GM18519 (cell line): ENCODE measurements around the gene PADI6.

ENCODE experiments used
- ATAC-seq: cut with Tn5 transposase; IDR thresholded peaks from one replicate; pipeline ENCODE4 v1.9.1; 2021; ENCODE audit warnings: mild to moderate bottlenecking, moderate library complexity; ENCODE audit not compliant: unreplicated experiment, low FRiP score

PADI6 gene

DNA sequence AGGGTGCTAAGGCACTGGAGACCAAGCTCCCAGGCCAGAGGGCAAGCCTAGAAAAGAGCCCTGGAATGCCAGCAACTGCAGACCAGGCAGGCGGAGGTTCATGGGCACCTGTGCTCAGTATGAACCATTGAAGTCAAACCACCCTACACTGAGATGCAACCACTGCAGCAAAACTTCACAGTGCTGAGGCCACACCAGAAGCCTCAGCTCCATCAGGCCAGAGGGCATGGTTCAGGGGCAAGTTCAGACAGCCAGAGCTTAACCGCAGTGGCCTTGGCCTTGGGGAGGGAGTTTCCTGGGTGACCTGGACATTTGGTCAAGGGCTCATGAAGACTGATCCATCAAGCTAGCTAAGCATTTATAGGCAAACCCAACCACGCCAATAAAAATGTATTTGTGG is 60.4 kb downstream of the PADI6 start:
- no peak for ATAC-seq

- no peak for ATAC-seq
Measured at GRCh38 chr1:17433261-17433660, 61.3 kb downstream of the PADI6 start.

DNA sequence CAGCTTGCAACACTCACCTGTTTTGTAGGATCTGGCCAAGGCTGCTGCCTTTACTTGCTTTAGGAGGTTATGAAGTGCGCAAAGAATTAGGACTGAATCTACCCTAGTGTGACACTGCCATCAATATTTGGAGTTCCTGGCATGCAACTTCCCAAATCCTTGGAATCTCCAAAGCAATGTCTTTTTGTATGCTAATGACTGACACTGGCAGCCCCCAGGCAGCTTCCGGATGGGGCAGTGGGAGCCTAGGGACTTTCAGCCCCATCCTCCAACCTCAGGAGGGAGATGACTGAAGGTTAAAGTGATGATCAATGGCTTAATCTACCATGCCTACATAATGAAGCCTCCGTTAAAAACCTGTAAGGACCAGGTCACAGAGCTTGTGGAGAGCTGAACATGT is 62.0 kb downstream of the PADI6 start:
- no peak for ATAC-seq

- no peak for ATAC-seq
Measured at GRCh38 chr1:17434601-17435000, 62.6 kb downstream of the PADI6 start.

DNA sequence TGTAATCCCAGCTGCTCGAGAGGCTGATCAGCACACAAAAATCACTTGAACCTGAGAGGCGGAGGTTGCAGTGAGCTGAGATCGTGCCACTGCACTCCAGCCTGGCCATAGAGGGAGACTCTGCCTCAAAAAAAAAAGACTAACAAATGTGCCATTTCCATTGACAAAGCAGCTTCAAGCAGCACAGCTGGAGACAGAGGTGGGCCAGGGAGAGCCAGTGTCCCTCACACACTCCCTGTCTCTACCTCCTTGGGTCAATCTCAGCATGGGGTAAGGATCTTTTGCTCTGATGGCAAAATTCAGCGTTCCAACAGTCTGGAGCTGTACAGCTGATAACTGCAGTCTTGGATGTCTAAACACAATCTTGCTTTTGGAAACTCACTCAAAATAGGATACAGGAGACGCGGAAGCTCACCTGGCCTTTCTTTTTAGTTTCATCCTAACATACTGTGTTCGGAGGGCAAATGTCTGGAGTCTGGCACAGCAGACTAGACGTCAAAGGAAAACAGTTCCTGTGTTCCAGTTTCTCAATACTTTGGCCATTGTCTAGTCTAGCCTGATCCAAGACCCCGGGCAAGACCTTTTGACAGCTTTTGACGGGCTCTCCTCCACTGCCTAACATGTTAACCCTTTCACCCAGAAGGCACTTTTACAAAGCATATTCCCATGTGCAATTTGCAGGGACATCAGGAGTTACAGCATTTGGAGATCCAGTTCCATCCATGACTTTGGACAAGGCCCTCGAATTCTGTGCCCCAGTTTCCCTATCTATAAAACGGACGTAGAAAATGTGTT is 64.6 kb downstream of the PADI6 start:
- no peak for ATAC-seq

GRCh38 chr1:17437260-17437579 is 65.2 kb downstream of the PADI6 start:
- ATAC-seq: no peak

DNA sequence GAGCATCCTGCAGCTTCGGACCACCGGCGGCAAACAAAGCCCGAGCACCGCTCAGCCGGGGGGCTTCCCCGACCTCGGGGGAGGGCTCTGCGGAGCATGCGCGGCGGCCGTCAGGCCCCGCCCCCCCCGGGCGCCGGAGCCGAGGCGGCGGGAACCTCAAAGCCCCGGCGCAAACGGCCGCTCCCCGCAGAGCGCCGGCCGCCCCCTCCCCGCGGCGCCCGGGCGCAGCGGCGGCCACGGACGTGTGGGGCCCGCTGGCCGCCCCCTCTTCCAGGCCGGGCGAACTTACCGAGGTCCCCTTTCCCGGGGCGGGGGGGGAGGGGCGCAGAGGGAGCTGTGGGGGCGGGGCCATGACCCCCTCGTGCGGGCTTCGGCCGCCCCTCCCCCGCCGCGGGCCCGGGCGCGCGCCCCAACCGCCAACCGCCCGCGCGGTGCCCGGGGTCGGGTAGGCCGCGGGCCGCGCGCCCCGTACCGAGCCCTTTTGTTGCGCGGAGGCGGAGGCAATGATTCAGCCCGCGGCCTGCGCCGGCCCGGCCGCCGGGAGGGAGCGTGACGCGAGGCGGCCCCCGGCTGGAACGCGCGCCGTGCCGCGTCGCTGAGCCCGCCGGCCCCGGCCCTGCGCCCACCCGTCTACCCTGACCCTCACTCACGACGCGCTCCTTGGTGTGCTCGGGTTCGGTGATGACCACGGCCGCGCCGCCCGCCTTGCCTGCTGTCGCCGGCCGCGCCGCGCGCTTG is 65.8 kb downstream of the PADI6 start:
- ATAC-seq: no peak

DNA sequence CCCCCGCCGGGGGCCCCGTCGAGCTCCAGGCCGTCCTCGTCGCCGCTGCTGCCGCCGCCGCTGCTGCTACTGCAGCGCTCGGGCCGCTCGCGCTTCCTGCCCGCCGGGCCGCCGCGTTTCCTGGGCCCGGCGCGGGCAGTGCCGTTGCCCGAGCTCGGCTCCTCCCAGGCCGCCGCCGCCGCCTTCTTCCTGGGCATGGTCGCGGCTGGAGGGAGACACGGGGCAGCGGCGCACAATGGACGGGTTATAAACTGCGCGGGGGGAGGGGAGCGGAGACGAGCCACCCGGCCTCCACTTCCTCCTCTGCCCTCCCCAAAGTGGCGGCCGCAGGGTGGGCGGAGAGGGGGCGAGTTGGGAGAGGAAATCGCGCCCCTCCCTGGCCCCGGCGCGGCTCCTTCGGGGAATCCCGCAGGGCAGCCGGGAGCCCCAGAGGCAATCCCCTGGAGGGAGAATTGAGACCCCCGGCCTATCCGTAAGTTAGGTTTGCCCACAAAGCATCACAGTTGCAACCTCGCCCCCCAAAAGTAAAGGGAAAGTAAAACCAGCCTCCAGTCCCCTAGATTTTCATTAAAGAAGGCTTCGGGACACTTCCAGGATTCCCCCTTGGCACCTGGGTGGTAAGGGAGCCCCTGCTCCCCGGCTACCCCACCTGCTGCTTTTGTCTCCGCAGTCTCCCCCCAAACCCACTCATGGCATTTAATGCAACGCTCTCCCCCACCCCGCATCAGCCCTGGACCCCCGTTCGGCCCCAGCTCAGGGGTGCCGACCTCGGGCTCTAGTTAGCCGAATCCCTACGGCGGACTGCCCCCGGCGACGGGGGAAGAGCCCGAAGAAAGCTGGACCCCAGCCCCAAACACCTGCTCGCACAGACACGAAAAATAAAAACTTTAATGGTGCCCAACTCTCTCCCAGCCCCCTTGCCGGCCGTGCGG is 66.6 kb downstream of the PADI6 start:
- ATAC-seq: no peak

DNA sequence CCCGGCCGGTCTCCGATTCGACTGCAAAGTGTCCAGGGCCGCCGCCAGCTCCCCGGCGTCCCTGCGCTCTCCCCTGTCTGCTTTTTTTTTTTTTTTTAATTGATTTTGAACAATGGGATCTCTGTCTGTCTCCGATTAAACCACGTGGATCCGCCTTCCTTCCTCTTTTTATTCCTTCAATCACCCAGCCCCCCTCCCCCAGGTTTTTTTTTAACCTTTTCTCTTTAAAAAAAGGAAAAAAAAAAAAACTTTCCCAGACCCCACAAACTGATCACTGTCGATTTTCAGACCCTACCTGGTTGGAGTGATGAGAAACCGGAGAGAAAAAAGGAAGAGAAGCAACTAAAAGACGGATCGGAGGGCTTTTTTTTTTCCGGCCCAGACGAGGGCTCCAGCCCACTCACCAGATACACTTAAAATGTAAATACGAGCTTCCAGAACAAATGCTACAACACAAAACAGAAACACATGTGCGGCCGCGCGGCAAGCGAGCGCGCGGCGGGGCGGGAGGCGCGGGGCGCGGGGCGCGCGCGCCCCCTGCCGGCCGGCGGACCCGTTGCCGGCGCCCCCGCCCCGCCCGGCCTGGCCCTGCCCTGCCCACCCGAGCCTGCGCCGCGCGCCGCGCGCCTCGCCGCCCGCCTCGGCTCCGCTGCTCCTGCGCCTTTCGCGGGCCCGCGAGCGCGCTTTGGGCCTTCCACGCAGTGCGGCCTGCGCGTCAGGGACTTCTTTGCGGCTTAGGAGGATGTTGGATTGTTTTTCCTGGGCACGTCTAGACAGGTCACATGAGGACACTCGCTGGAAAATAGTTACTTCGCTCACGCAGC is 67.5 kb downstream of the PADI6 start, which contains the start of gene RCC2:
Gene RCC2 (minus strand): TSS at position 428 of the 824 bp plus-strand sequence. CDS start 1,163 bp downstream, outside the sequence.
- peak; percentile 29 for ATAC-seq

GRCh38 chr1:17440074-17440826 is 68.3 kb downstream of the PADI6 start:
- no peak for ATAC-seq

- no peak for ATAC-seq
Measured at GRCh38 chr1:17440827-17441168, 68.8 kb downstream of the PADI6 start.

GRCh38 chr1:17441265-17441992 is 69.4 kb downstream of the PADI6 start:
- ATAC-seq: no peak

DNA sequence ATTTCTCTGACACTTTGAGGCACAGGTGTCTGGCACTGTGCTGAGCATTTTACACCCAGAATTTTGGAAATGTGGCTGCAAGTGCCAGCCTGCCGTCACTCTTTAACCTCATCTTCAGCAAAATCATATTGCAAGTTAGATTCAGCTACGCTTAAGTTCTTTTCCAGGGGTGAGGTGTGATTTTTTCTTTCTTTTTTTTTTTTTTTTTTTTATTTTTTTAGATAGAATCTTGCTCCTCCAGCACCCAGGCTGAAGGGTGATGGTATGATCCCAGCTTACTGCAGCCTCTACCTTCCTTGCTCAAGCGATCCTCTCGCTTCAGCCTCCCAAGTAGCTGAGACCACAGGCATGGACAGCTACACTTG is 70.0 kb downstream of the PADI6 start:
- ATAC-seq: no peak

DNA sequence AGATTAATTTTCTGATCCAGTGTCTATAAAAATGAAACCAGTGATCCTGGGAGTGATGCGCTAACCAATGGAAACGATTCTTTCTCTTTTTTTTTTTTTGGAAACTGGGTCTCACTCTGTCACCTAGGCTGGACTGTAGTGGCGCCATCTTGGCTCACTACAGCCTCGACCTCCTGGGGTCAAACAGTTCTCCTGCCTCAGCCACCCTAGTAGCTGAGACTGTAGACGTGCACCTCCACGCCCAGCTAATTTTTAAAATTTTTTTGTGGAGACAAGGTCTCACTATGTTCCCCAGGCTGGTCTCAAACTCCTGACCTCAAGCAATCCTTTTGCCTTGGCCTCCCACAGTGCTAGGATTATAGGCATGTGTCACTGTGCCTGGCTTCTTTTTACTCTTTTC is 70.8 kb downstream of the PADI6 start:
- ATAC-seq: no peak

- ATAC-seq: no peak
Measured at GRCh38 chr1:17447501-17447992, 75.6 kb downstream of the PADI6 start.
